Pancreas (tissue), 10 donors: ENCODE results near the gene WFIKKN1. TPM values are rescaled to one million over a fixed set of nuclear protein-coding genes. Genes with fewer than 3 reads are reported as not detected.

Source experiments
- ATAC-seq, 4 donors: fragments of 200-7000 bp; cut with Tn5 transposase; one replicate each; pipeline versions ENCODE4 v1.8.0 to v1.9.1; 2020; ENCODE audit warnings: mild to moderate bottlenecking in 4 of 4, moderate library complexity in 4 of 4
- DNase-seq, 6 donors: peaks; one replicate each; pipeline ENCODE4 v3.0.0-alpha.2; 2020
- FAIRE-seq: peaks from 2 replicates; lab custom pipeline; 2012; peaks lifted over from hg19 to GRCh38; lab: Jason Lieb, UNC
- H3K27ac ChIP-seq, 4 donors: fragments of 200-600 bp; sonication (generic); 1 replicate in 3 of 4; 2 replicates in 1 of 4; pipeline versions ENCODE4 v1.5.0 to v1.8.0; 2020
- H3K27me3 ChIP-seq, 4 donors: fragments of 200-600 bp; one replicate each; pipeline ENCODE4 v1.8.0; 2021
- H3K36me3 ChIP-seq, 3 donors: fragments of 200-600 bp; sonication (generic) in 1 of 3; one replicate each; pipeline versions ENCODE4 v1.5.0 to v1.8.0; 2020 to 2021
- H3K4me1 ChIP-seq, 3 donors: fragments of 200-600 bp; one replicate each; pipeline ENCODE4 v1.8.0; 2021
- H3K4me3 ChIP-seq, 4 donors: fragments of 200-600 bp; sonication (generic) in 2 of 4; one replicate each; pipeline versions ENCODE4 v1.5.0 to v1.8.0; 2020 to 2021
- H3K9me3 ChIP-seq, 4 donors: fragments of 200-600 bp; one replicate each; pipeline ENCODE4 v1.8.0; 2021
- CTCF ChIP-seq, 4 donors: fragments of 200-600 bp; sonication (generic) in 3 of 4; IDR thresholded peaks; one replicate each; pipeline versions ENCODE4 v1.5.0 to v1.8.0; 2021; ENCODE audit warnings: antibody characterized with exemption in 4 of 4
- WGBS, 2 donors: extraction: QIAGEN DNeasy Blood & Tissue Kit; methylation state at CpG; one replicate each; pipeline ENCODE4 v1.1.7; 2013; 5-methylcytosine and 5-hydroxymethylcytosine counted together
- intact Hi-C, 3 donors: fragments of 100-400 bp; cut with DNase I; formaldehyde crosslinking; loops; one replicate each; pipeline versions ENCODE4 v1.11.1 to v1.14.2; 2022
- polyA plus RNA-seq, 2 donors: library from polyadenylated mRNA; stranded (reverse); fragments of 200-250 nt; gene quantifications; one replicate each; pipeline ENCODE4 v1.2.3, GENCODE V29; 2013
- total RNA-seq, 6 donors: library from RNA; stranded (reverse); fragmentation: NEBNext Ultra II Directional in 4 of 6; extraction: Animal tissue kit (Norgen Biotek cat#: 25700) in 4 of 6; gene quantifications; one replicate each; pipeline versions ENCODE4 v1.2.1 to v1.2.4, GENCODE V29; 2021 to 2023
- donor health status: healthy with polysubstance abuse.
- donor health status: DM: no; HTN: no; CAD: no; lungs with moderate emphysema.
- donor health status: DM: no; HTN: no; CAD: no.
- donor health status: control.
- donor health status: control.
- donor health status: Bipolar disorder and iron deficiency.
- donor health status: DM: yes; HTN: yes; CAD: no.
- donor health status: DM: no; HTN: no; CAD: no.
- donor health status: DM: no; HTN: no; CAD: no.
- donor health status: DM: yes; HTN: yes; CAD: no.

Gene WFIKKN1
- total and polyA plus RNA-seq, 8 donors, result 0.75 to 13.8 (median 1.7) TPM

GRCh38 chr16:648781-649589 lies 18.2 kb downstream of the WFIKKN1 start, which contains the start of gene WDR90:
WDR90 (plus strand) TSS chr16:649365; CDS start chr16:649417, 52 bp downstream.
- no peak for TF ChIP-seq CTCF (IDR thresholded peaks at IDR 0.05)
- H3K4me1 ChIP-seq, result peaks cover 18 to 29% (median 27%) of the 10 kb centered on the region in 3 donors
- WGBS, 2 donors, result 3 to 4% methylated on average over 83 to 91 of the region's 91 CpGs
- peak within 1 kb of the TSS; percentile 59 to 86 (median 70) for H3K4me3 ChIP-seq
- intact Hi-C loops, result no loop called here
- no peaks in the 10 kb centered on the region for H3K9me3 ChIP-seq
- DNase-seq (peak; percentile 87 to 96 (median 92)), ATAC-seq (peak; percentile 85 to 92 (median 88)), FAIRE-seq (no peak)
- H3K36me3 ChIP-seq, result peaks cover 0 to 12% (median 0%) of the 10 kb centered on the region in 3 donors
- no peaks in the 10 kb centered on the region for H3K27me3 ChIP-seq
- peak within 1 kb of the TSS; percentile 74 to 91 (median 86) for H3K27ac ChIP-seq

GRCh38 chr16:649631-650030 lies 18.8 kb downstream of the WFIKKN1 start:
- ATAC-seq, result peak in 2 of 4 donors; percentile 0 to 1
- intact Hi-C loops, result loop anchor here in 1 of 3 donors (10.0 kb wide), 1 partner anchor 265 kb away; the partner anchor contains the start of gene PGAP6
- H3K4me1 ChIP-seq, result peaks cover 18 to 29% (median 27%) of the 10 kb centered on the region in 3 donors
- peaks cover 0 to 12% (median 0%) of the 10 kb centered on the region in 3 donors for H3K36me3 ChIP-seq
- WGBS, 2 donors, result 4 to 5% methylated on average over 43 to 44 of the region's 44 CpGs
- H3K27me3 ChIP-seq, result no peaks in the 10 kb centered on the region
- no peak for FAIRE-seq
- peak in 1 of 6 donors; percentile 77 for DNase-seq
- no peaks in the 10 kb centered on the region for H3K9me3 ChIP-seq
- H3K27ac ChIP-seq, result peak overlapping the region in 2 of 4 donors; percentile 74 to 91
- TF ChIP-seq CTCF (IDR thresholded peaks at IDR 0.05), result no peak
- H3K4me3 ChIP-seq, result peak overlapping the region; percentile 59 to 86 (median 70)

- no peaks in the 10 kb centered on the region for H3K9me3 ChIP-seq
- no peak for ATAC-seq
- TF ChIP-seq CTCF (IDR thresholded peaks at IDR 0.05), result no peak
- peak in 1 of 6 donors; percentile 81 for DNase-seq
- H3K27me3 ChIP-seq, result no peaks in the 10 kb centered on the region
- FAIRE-seq, result no peak
- H3K27ac ChIP-seq, result no peak overlapping the region
- H3K4me3 ChIP-seq, result no peak overlapping the region
- H3K36me3 ChIP-seq, result peaks cover 0 to 12% (median 0%) of the 10 kb centered on the region in 3 donors
- 92 to 95% methylated on average over 22 of the region's 22 CpGs for WGBS, 2 donors
- intact Hi-C loops, result loop anchor here in 1 of 3 donors (10.0 kb wide), 1 partner anchor 267 kb away; the partner anchor contains the start of gene PGAP6
- H3K4me1 ChIP-seq, result peaks cover 12 to 21% (median 20%) of the 10 kb centered on the region in 3 donors
These were observed 21.1 kb downstream of the WFIKKN1 start for GRCh38 chr16:651844-652243.

GRCh38 chr16:652454-653305 lies 21.9 kb downstream of the WFIKKN1 start:
- no peak for FAIRE-seq
- WGBS, 2 donors, result 88 to 91% methylated on average over 25 to 28 of the region's 28 CpGs
- intact Hi-C loops, result loop anchor here in 1 of 3 donors (10.0 kb wide), 1 partner anchor 268 kb away; the partner anchor contains the start of gene PGAP6

More at GRCh38 chr16:652454-653305, 21.9 kb downstream of the WFIKKN1 start:
- peaks cover 0 to 12% (median 0%) of the 10 kb centered on the region in 3 donors for H3K36me3 ChIP-seq
- no peak for DNase-seq
- ATAC-seq, result no peak
- H3K27me3 ChIP-seq, result no peaks in the 10 kb centered on the region
- TF ChIP-seq CTCF (IDR thresholded peaks at IDR 0.05), result no peak
- no peaks in the 10 kb centered on the region for H3K9me3 ChIP-seq
- H3K4me1 ChIP-seq, result peaks cover 9 to 18% (median 11%) of the 10 kb centered on the region in 3 donors
- no peak overlapping the region for H3K4me3 ChIP-seq
- H3K27ac ChIP-seq, result no peak overlapping the region
